22Rv1 (cell line): ENCODE results near the gene UVRAG.

Source experiments
- CTCF ChIP-seq: fragments of 450-650 bp; IDR thresholded peaks from 2 replicates; pipeline ENCODE4 v1.5.1; 2017; ENCODE audit warnings: mild to moderate bottlenecking
- ZFX ChIP-seq: fragments of 450-650 bp; IDR thresholded peaks from 2 replicates; pipeline ENCODE4 v1.6.1; 2017; ENCODE audit warnings: antibody characterized with exemption, borderline replicate concordance

- no peak for TF ChIP-seq CTCF
- no peak for TF ChIP-seq ZFX
Measured at GRCh38 chr11:76157891-76158290, 342.9 kb downstream of the UVRAG start.
